Keratinocyte (primary cell): Measurements from ENCODE around the gene GAPDHS. TPM values are rescaled to one million over a fixed set of nuclear protein-coding genes. Genes with fewer than 3 reads are reported as not detected.

Experiments used
- DNase-seq: peaks from one replicate; pipeline ENCODE4 v3.0.0-alpha.2; 2011; ENCODE audit warnings: low read depth, missing footprints, low spot score
- FAIRE-seq: peaks from 2 replicates; lab custom pipeline; 2011; peaks lifted over from hg19 to GRCh38; lab: Jason Lieb, UNC
- H2AFZ ChIP-seq: 2 replicates; pipeline ENCODE4 v1.6.0; 2012; ENCODE audit warnings: low read length, control low read depth, inconsistent platforms; ENCODE audit not compliant: control insufficient read depth
- H3K27ac ChIP-seq: 2 replicates; pipeline ENCODE4 v1.5.1; 2011; ENCODE audit warnings: low read length; ENCODE audit not compliant: control insufficient read depth, insufficient read depth
- H3K27me3 ChIP-seq: 3 replicates; pipeline ENCODE4 v1.6.0; 2011; ENCODE audit warnings: low read length; ENCODE audit not compliant: control insufficient read depth, insufficient read depth; ENCODE audit errors: extremely low read depth
- H3K36me3 ChIP-seq, 2 experiments: 2 replicates in 1 of 2; 3 replicates in 1 of 2; pipeline ENCODE4 v1.5.1; 2011; ENCODE audit warnings: low read length in 2 of 2, mild to moderate bottlenecking in 1 of 2; ENCODE audit not compliant: control insufficient read depth in 2 of 2, insufficient read depth in 2 of 2; ENCODE audit errors: extremely low read depth in 1 of 2
- H3K4me1 ChIP-seq: 3 replicates; pipeline ENCODE4 v1.5.1; 2011; ENCODE audit warnings: low read length; ENCODE audit not compliant: control insufficient read depth, insufficient read depth; ENCODE audit errors: extremely low read depth
- H3K4me2 ChIP-seq: 3 replicates; pipeline ENCODE4 v1.6.0; 2011; ENCODE audit warnings: low read depth, low read length; ENCODE audit not compliant: control insufficient read depth, insufficient read depth; ENCODE audit errors: extremely low read depth
- H3K4me3 ChIP-seq, 3 experiments: fragments of 200-600 bp in 1 of 3; sonication (generic) in 1 of 3; 2 replicates in 2 of 3; 3 replicates in 1 of 3; pipeline ENCODE4 v1.5.1; 2011 to 2016; ENCODE audit warnings: low read length in 3 of 3, mild to moderate bottlenecking in 3 of 3, control low read depth in 2 of 3, inconsistent platforms in 1 of 3, low read depth in 1 of 3, mixed read lengths in 1 of 3, mixed run types in 1 of 3, moderate library complexity in 1 of 3; ENCODE audit not compliant: control insufficient read depth in 2 of 3, insufficient read depth in 2 of 3; ENCODE audit errors: extremely low read depth in 1 of 3
- H3K79me2 ChIP-seq: 2 replicates; pipeline ENCODE4 v1.6.0; 2012; ENCODE audit warnings: low read length; ENCODE audit not compliant: control insufficient read depth, insufficient read depth
- H3K9ac ChIP-seq: 3 replicates; pipeline ENCODE4 v1.6.0; 2011; ENCODE audit warnings: low read length; ENCODE audit not compliant: control insufficient read depth, insufficient read depth; ENCODE audit errors: extremely low read depth
- H3K9me1 ChIP-seq: 3 replicates; pipeline ENCODE4 v1.6.0; 2011; ENCODE audit warnings: low read length; ENCODE audit not compliant: control insufficient read depth, insufficient read depth; ENCODE audit errors: extremely low read depth
- H3K9me3 ChIP-seq: 2 replicates; pipeline ENCODE4 v1.5.1; 2012; ENCODE audit warnings: low read depth, low read length; ENCODE audit not compliant: control insufficient read depth
- H4K20me1 ChIP-seq: 3 replicates; pipeline ENCODE4 v1.6.0; 2011; ENCODE audit warnings: low read length; ENCODE audit not compliant: control insufficient read depth, insufficient read depth; ENCODE audit errors: extremely low read depth
- CTCF ChIP-seq, 3 experiments: IDR thresholded peaks in 1 of 3; conservative IDR thresholded peaks in 1 of 3; optimal IDR thresholded peaks in 1 of 3; 2 replicates in 2 of 3; 3 replicates in 1 of 3; pipeline versions ENCODE3 to v1.5.1; 2011; ENCODE audit warnings: low read length in 3 of 3, mild to moderate bottlenecking in 3 of 3, moderate library complexity in 2 of 3, control low read depth in 1 of 3, inconsistent platforms in 1 of 3; ENCODE audit not compliant: insufficient read depth in 2 of 3; ENCODE audit errors: extremely low read depth in 1 of 3
- EZH2 ChIP-seq: IDR thresholded peaks from one replicate; pipeline ENCODE4 v1.6.1; 2012; ENCODE audit warnings: inconsistent platforms, mild to moderate bottlenecking, low read length, moderate library complexity
- dilution Hi-C: fragments of 300-500 bp; cut with MboI; formaldehyde crosslinking; loops from one replicate; pipeline ENCODE4 v1.7.0; 2020; ENCODE audit warnings: low sequenced_read_pairs; ENCODE audit not compliant: extremely low pct_ligation_motif_present
- polyA plus RNA-seq, 5 experiments: library from polyadenylated mRNA; depleted of rRNA in 3 of 5; stranded (reverse) in 3 of 5; stranded (forward) in 1 of 5; unstranded in 1 of 5; fragments of >200 nt; gene quantifications; 1 replicate in 1 of 5; 2 replicates in 3 of 5; 3 replicates in 1 of 5; pipeline versions ENCODE4 v1.2.1 to v1.2.3, GENCODE V29; 2011 to 2012; ENCODE audit warnings: missing spikeins in 2 of 5, low read depth in 1 of 5, low replicate concordance in 1 of 5

The GAPDHS gene
- polyA plus RNA-seq, 1 donor (not counting 4 experiments of a cell fraction or from before 2014, with no cell fraction given), result 0.08 TPM

- no peak for FAIRE-seq
- dilution Hi-C loops, result no loop called here
These were observed 6.1 kb downstream of the GAPDHS start for GRCh38 chr19:35539314-35539713.

GRCh38 chr19:35539850-35540249, 6.6 kb downstream of the GAPDHS start:
- Histone ChIP-seq H3K4me1 (peaks cover 6% of the 10 kb centered on the region), H3K79me2 (peaks cover 13% of the 10 kb centered on the region), H3K4me2 (no peak overlapping the region), H3K27ac (no peak overlapping the region), H2AFZ (no peak overlapping the region), H3K9me1 (no peaks in the 10 kb centered on the region), H3K9me3 (no peaks in the 10 kb centered on the region), H3K36me3 (peaks cover 4 to 6% of the 10 kb centered on the region in 2 experiments), H4K20me1 (no peaks in the 10 kb centered on the region), H3K4me3 (no peak overlapping the region), H3K27me3 (peaks cover 2% of the 10 kb centered on the region), H3K9ac (no peak overlapping the region)
- dilution Hi-C loops, result no loop called here
- FAIRE-seq (no peak), DNase-seq (no peak)
- TF ChIP-seq CTCF (optimal IDR thresholded peaks at IDR 0.05 in 1 of 3, IDR thresholded peaks at IDR 0.05 in 1 of 3, conservative IDR thresholded peaks at IDR 0.05 in 1 of 3; ENCODE audit: extremely low read depth in 1 of 3, insufficient read depth in 2 of 3, low read length in 3 of 3), result no peak
- no peak for TF ChIP-seq EZH2

More at GRCh38 chr19:35539314-35539713, 6.1 kb downstream of the GAPDHS start:
- no peaks in the 10 kb centered on the region for H3K9me3 ChIP-seq
- H4K20me1 ChIP-seq, result no peaks in the 10 kb centered on the region
- no peak for DNase-seq
- TF ChIP-seq EZH2, result no peak
- no peak for TF ChIP-seq CTCF (optimal IDR thresholded peaks at IDR 0.05 in 1 of 3, IDR thresholded peaks at IDR 0.05 in 1 of 3, conservative IDR thresholded peaks at IDR 0.05 in 1 of 3; ENCODE audit: extremely low read depth in 1 of 3, insufficient read depth in 2 of 3, low read length in 3 of 3)
- H2AFZ ChIP-seq, result no peak overlapping the region
- H3K27me3 ChIP-seq, result peaks cover 7% of the 10 kb centered on the region
- H3K9ac ChIP-seq, result no peak overlapping the region
- no peaks in the 10 kb centered on the region for H3K9me1 ChIP-seq
- H3K27ac ChIP-seq, result no peak overlapping the region
- peaks cover 7% of the 10 kb centered on the region for H3K79me2 ChIP-seq
- H3K4me1 ChIP-seq, result peaks cover 3% of the 10 kb centered on the region
- H3K4me3 ChIP-seq, result no peak overlapping the region
- peaks cover 4 to 6% of the 10 kb centered on the region in 2 experiments for H3K36me3 ChIP-seq
- no peak overlapping the region for H3K4me2 ChIP-seq
